RWPE2 (cell line): ENCODE data around the gene COL4A2.

Source experiments
- ATAC-seq: fragments of 200-7000 bp; cut with Tn5 transposase; 3 replicates; pipeline ENCODE4 v1.9.1; 2021; ENCODE audit warnings: low read depth
- DNase-seq: peaks from one replicate; pipeline ENCODE4 v3.0.0-alpha.2; 2020; ENCODE audit warnings: low spot score
- H3K27ac ChIP-seq: fragments of 450-650 bp; 2 replicates; pipeline ENCODE4 v1.5.1; 2017; ENCODE audit warnings: mild to moderate bottlenecking; ENCODE audit not compliant: poor library complexity, severe bottlenecking
- H3K27me3 ChIP-seq: fragments of 250-450 bp; sonication (Bioruptor Pico); 2 replicates; pipeline ENCODE4 v1.5.1; 2021; ENCODE audit warnings: mild to moderate bottlenecking, moderate library complexity; ENCODE audit not compliant: insufficient read depth, poor library complexity, severe bottlenecking
- H3K36me3 ChIP-seq: fragments of 250-450 bp; sonication (Bioruptor Pico); 2 replicates; pipeline ENCODE4 v1.5.1; 2020; ENCODE audit warnings: low read depth, mild to moderate bottlenecking, moderate library complexity
- H3K4me1 ChIP-seq: fragments of 250-450 bp; sonication (Bioruptor Pico); 2 replicates; pipeline ENCODE4 v1.5.1; 2021; ENCODE audit warnings: mild to moderate bottlenecking, moderate library complexity; ENCODE audit not compliant: insufficient read depth, poor library complexity, severe bottlenecking
- H3K4me3 ChIP-seq: fragments of 250-450 bp; sonication (Bioruptor Pico); 2 replicates; pipeline ENCODE4 v1.5.1; 2021; ENCODE audit warnings: mild to moderate bottlenecking, moderate library complexity; ENCODE audit not compliant: severe bottlenecking
- H3K9me3 ChIP-seq: fragments of 250-450 bp; sonication (Bioruptor Pico); 2 replicates; pipeline ENCODE4 v1.5.1; 2021; ENCODE audit warnings: mild to moderate bottlenecking, moderate library complexity; ENCODE audit not compliant: severe bottlenecking
- CTCF ChIP-seq: fragments of 450-650 bp; IDR thresholded peaks from one replicate; pipeline ENCODE4 v1.5.1; 2017; ENCODE audit warnings: mild to moderate bottlenecking, moderate library complexity; ENCODE audit not compliant: poor library complexity, severe bottlenecking

Gene COL4A2

GRCh38 chr13:110323172-110323891 is 16.2 kb downstream of the COL4A2 start:
- DNase-seq = no peak
- TF ChIP-seq CTCF = peak; percentile 36
- Histone ChIP-seq H3K27ac (peak overlapping the region; percentile 99), H3K9me3 (no peaks in the 10 kb centered on the region), H3K4me3 (no peak overlapping the region), H3K4me1 (peaks cover 40% of the 10 kb centered on the region), H3K27me3 (no peaks in the 10 kb centered on the region), H3K36me3 (peaks cover 30% of the 10 kb centered on the region)
- ATAC-seq = peak; percentile 61

- DNase-seq = no peak
- Histone ChIP-seq H3K27ac (peak overlapping the region; percentile 99), H3K36me3 (peaks cover 38% of the 10 kb centered on the region), H3K9me3 (no peaks in the 10 kb centered on the region), H3K27me3 (no peaks in the 10 kb centered on the region), H3K4me3 (no peak overlapping the region), H3K4me1 (peaks cover 32% of the 10 kb centered on the region)
- no peak for TF ChIP-seq CTCF
- no peak for ATAC-seq
Observed at GRCh38 chr13:110324026-110324749, 17.1 kb downstream of the COL4A2 start.

GRCh38 chr13:110326263-110326904 is 19.3 kb downstream of the COL4A2 start:
- H3K27me3 ChIP-seq = no peaks in the 10 kb centered on the region
- no peak overlapping the region for H3K4me3 ChIP-seq
- H3K27ac ChIP-seq = peak overlapping the region; percentile 22
- H3K9me3 ChIP-seq = no peaks in the 10 kb centered on the region
- H3K4me1 ChIP-seq = peaks cover 12% of the 10 kb centered on the region
- H3K36me3 ChIP-seq = peaks cover 37% of the 10 kb centered on the region
- no peak for TF ChIP-seq CTCF
- no peak for ATAC-seq
- DNase-seq = no peak

- Histone ChIP-seq H3K9me3 (no peaks in the 10 kb centered on the region), H3K4me3 (no peak overlapping the region), H3K36me3 (peaks cover 35% of the 10 kb centered on the region), H3K27ac (peak overlapping the region; percentile 22), H3K27me3 (no peaks in the 10 kb centered on the region), H3K4me1 (peaks cover 8% of the 10 kb centered on the region)
- ATAC-seq (no peak), DNase-seq (no peak)
- TF ChIP-seq CTCF = no peak
Observed at GRCh38 chr13:110327051-110327721, 20.1 kb downstream of the COL4A2 start.
